Lung (tissue), 12 donors: ENCODE results near the gene CELF2. TPM values are rescaled to one million over a fixed set of nuclear protein-coding genes. Genes with fewer than 3 reads are reported as not detected.
A peak's percentile ranks its signal among the peaks of the same experiment; 100 is the strongest.

Source experiments
- ATAC-seq: fragments of 200-7000 bp; cut with Tn5 transposase; one replicate; pipeline ENCODE4 v1.9.1; 2020; ENCODE audit warnings: moderate number of reproducible peaks; ENCODE audit not compliant: insufficient read depth, low FRiP score
- DNase-seq, 3 donors: peaks; one replicate each; pipeline ENCODE4 v3.0.0-alpha.2; 2013 to 2017
- H3K27ac ChIP-seq, 2 donors: one replicate each; pipeline ENCODE4 v1.5.1; 2013; ENCODE audit warnings: mild to moderate bottlenecking in 2 of 2, moderate library complexity in 2 of 2, control low read depth in 1 of 2, inconsistent platforms in 1 of 2, low read depth in 1 of 2, low read length in 1 of 2
- H3K27me3 ChIP-seq, 3 donors: one replicate each; pipeline ENCODE4 v1.5.1; 2013; ENCODE audit warnings: low read length in 2 of 3; ENCODE audit not compliant: control insufficient read depth in 3 of 3, insufficient read depth in 3 of 3
- H3K36me3 ChIP-seq, 4 donors: one replicate each; pipeline ENCODE4 v1.5.1; 2013; ENCODE audit warnings: low read length in 4 of 4, mild to moderate bottlenecking in 1 of 4, moderate library complexity in 1 of 4; ENCODE audit not compliant: control insufficient read depth in 4 of 4, insufficient read depth in 4 of 4
- H3K4me1 ChIP-seq, 5 donors: one replicate each; pipeline ENCODE4 v1.5.1; 2013; ENCODE audit warnings: low read length in 5 of 5, mild to moderate bottlenecking in 2 of 5, moderate library complexity in 1 of 5; ENCODE audit not compliant: control insufficient read depth in 5 of 5, insufficient read depth in 5 of 5
- H3K4me3 ChIP-seq: one replicate; pipeline ENCODE4 v1.5.1; 2013; ENCODE audit warnings: mild to moderate bottlenecking, control low read depth, moderate library complexity
- H3K9ac ChIP-seq, 2 donors: one replicate each; pipeline ENCODE4 v1.5.1; 2013; ENCODE audit warnings: low read length in 2 of 2, control low read depth in 1 of 2; ENCODE audit not compliant: insufficient read depth in 1 of 2
- H3K9me3 ChIP-seq, 4 donors: one replicate each; pipeline ENCODE4 v1.5.1; 2013; ENCODE audit warnings: low read length in 3 of 4, mild to moderate bottlenecking in 1 of 4, moderate library complexity in 1 of 4; ENCODE audit not compliant: control insufficient read depth in 4 of 4, insufficient read depth in 3 of 4
- CTCF ChIP-seq: IDR thresholded peaks from 2 replicates; pipeline ENCODE4 v1.5.1; 2012; ENCODE audit warnings: mild to moderate bottlenecking; ENCODE audit errors: control extremely low read depth, extremely low read depth
- WGBS, 2 donors: extraction: QIAGEN DNeasy Blood & Tissue Kit; methylation state at CpG; one replicate each; pipeline ENCODE4 v1.1.7; 2013; 5-methylcytosine and 5-hydroxymethylcytosine counted together
- polyA plus RNA-seq, 2 donors: library from polyadenylated mRNA; stranded (reverse); fragments of 200-250 nt; gene quantifications; one replicate each; pipeline ENCODE4 v1.2.1, GENCODE V29; 2013
- total RNA-seq, 2 donors: library from RNA; depleted of rRNA in 1 of 2; stranded (reverse); fragments of >200 nt in 1 of 2; gene quantifications; one replicate each; pipeline ENCODE4 v1.2.1, GENCODE V29; 2014 to 2021
- donor health status: control.
- donor health status: control.
- donor health status: Bipolar disorder and iron deficiency.
- donor health status: healthy.
- donor health status: DM: yes; HTN: yes; CAD: no.

The CELF2 gene
- total and polyA plus RNA-seq, 4 donors, result 13.6 to 115 (median 63.7) TPM

GRCh38 chr10:11167233-11167966 lies 149.7 kb downstream of the CELF2 start:
- H3K9ac ChIP-seq, result no peak overlapping the region

GRCh38 chr10:11168423-11169090 lies 150.9 kb downstream of the CELF2 start:
- H3K9ac ChIP-seq, result no peak overlapping the region
- H3K27ac ChIP-seq, result no peak overlapping the region
- H3K4me1 ChIP-seq, result peaks cover 0 to 16% (median 12%) of the 10 kb centered on the region in 5 donors
- ATAC-seq (no peak), DNase-seq (no peak)
- 36 to 66% methylated on average over 6 of the region's 6 CpGs for WGBS, 2 donors
- H3K27me3 ChIP-seq, result no peaks in the 10 kb centered on the region
- no peak overlapping the region for H3K4me3 ChIP-seq
- H3K9me3 ChIP-seq, result no peaks in the 10 kb centered on the region
- H3K36me3 ChIP-seq, result peaks cover 0 to 9% (median 4%) of the 10 kb centered on the region in 4 donors
- TF ChIP-seq CTCF, result no peak

More at GRCh38 chr10:11167233-11167966, 149.7 kb downstream of the CELF2 start:
- WGBS, 2 donors, result 41 to 64% methylated on average over 7 of the region's 7 CpGs
- DNase-seq (no peak), ATAC-seq (no peak)
- H3K27me3 ChIP-seq, result no peaks in the 10 kb centered on the region
- H3K9me3 ChIP-seq, result no peaks in the 10 kb centered on the region
- H3K4me3 ChIP-seq, result no peak overlapping the region
- no peak for TF ChIP-seq CTCF
- peaks cover 0 to 9% (median 3%) of the 10 kb centered on the region in 4 donors for H3K36me3 ChIP-seq
- H3K4me1 ChIP-seq, result peaks cover 0 to 25% (median 12%) of the 10 kb centered on the region in 5 donors
- no peak overlapping the region for H3K27ac ChIP-seq

- no peak for ATAC-seq
- H3K9me3 ChIP-seq, result no peaks in the 10 kb centered on the region
- no peak for DNase-seq
- H3K27ac ChIP-seq, result peak overlapping the region in 1 of 2 donors; percentile 21
- no peak overlapping the region for H3K4me3 ChIP-seq
- 40 to 79% methylated on average over 2 of the region's 2 CpGs for WGBS, 2 donors
- peaks cover 0 to 9% (median 4%) of the 10 kb centered on the region in 4 donors for H3K36me3 ChIP-seq
- no peaks in the 10 kb centered on the region for H3K27me3 ChIP-seq
- peaks cover 0 to 12% (median 4%) of the 10 kb centered on the region in 5 donors for H3K4me1 ChIP-seq
- TF ChIP-seq CTCF, result no peak
- no peak overlapping the region for H3K9ac ChIP-seq
These were observed 152.3 kb downstream of the CELF2 start for GRCh38 chr10:11169976-11170375.
